Neural cell (in vitro differentiated cells): ENCODE results near the gene TYW5.

ENCODE experiments used
- CTCF ChIP-seq: fragments of 450-650 bp; IDR thresholded peaks from 2 replicates; pipeline ENCODE4 v1.5.1; 2014; ENCODE audit warnings: antibody characterized with exemption, mild to moderate bottlenecking, moderate library complexity; ENCODE audit not compliant: poor library complexity, severe bottlenecking
- EP300 ChIP-seq: fragments of 450-650 bp; conservative IDR thresholded peaks from 2 replicates; pipeline ENCODE4 v1.6.1; 2014; ENCODE audit warnings: antibody characterized with exemption, mild to moderate bottlenecking, moderate library complexity; ENCODE audit not compliant: poor library complexity, severe bottlenecking
- EZH2 ChIP-seq: fragments of 200-600, 300-800 bp; shearing (Covaris generic), sonication (generic); IDR thresholded peaks from 2 replicates; pipeline ENCODE4 v1.6.1; 2014; ENCODE audit warnings: antibody characterized with exemption, low read length, borderline replicate concordance, mild to moderate bottlenecking; ENCODE audit not compliant: insufficient read depth, poor library complexity, severe bottlenecking
- MXI1 ChIP-seq: fragments of 450-650 bp; conservative IDR thresholded peaks from 2 replicates; pipeline ENCODE4 v1.6.1; 2014; ENCODE audit warnings: antibody characterized with exemption, mild to moderate bottlenecking; ENCODE audit not compliant: poor library complexity, severe bottlenecking
- POLR2AphosphoS5 ChIP-seq: IDR thresholded peaks from 2 replicates; pipeline ENCODE4 v1.6.1; 2012
- RAD21 ChIP-seq: fragments of 450-650 bp; conservative IDR thresholded peaks from 2 replicates; pipeline ENCODE4 v1.6.1; 2014; ENCODE audit warnings: antibody characterized with exemption, mild to moderate bottlenecking, moderate library complexity
- TAF1 ChIP-seq: IDR thresholded peaks from 2 replicates; pipeline ENCODE4 v1.6.1; 2012; ENCODE audit warnings: low read depth
- TF ChIP-seq, protein P1 (sequence below): IDR thresholded peaks from 2 replicates; pipeline ENCODE4 v1.6.1; 2012; ENCODE audit warnings: borderline replicate concordance

DNA sequence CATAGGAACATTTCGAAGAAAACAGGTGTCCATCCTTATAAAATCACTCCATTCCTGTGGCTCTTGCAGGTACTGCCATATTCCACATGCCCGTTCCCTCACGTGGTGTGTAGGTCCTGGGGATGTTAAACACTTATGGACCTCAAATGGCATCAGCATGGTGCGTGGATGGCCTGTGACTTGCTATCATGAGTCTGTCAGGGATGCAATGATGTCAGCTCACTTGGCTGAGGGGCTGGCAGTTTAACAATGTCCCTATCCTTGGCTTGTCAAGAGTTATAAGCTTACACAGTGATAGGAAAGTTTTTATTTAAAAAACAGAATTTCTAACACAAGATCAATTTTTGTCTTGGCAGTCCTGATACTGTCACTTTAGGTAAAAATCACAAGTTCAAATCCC is 28.9 kb upstream of the TYW5 start:
- TF ChIP-seq POLR2AphosphoS5 (no peak), CTCF (no peak), EZH2 (no peak), EP300 (no peak), TAF1 (no peak), RAD21 (no peak), MXI1 (no peak)
- TF ChIP-seq, protein P1, sequence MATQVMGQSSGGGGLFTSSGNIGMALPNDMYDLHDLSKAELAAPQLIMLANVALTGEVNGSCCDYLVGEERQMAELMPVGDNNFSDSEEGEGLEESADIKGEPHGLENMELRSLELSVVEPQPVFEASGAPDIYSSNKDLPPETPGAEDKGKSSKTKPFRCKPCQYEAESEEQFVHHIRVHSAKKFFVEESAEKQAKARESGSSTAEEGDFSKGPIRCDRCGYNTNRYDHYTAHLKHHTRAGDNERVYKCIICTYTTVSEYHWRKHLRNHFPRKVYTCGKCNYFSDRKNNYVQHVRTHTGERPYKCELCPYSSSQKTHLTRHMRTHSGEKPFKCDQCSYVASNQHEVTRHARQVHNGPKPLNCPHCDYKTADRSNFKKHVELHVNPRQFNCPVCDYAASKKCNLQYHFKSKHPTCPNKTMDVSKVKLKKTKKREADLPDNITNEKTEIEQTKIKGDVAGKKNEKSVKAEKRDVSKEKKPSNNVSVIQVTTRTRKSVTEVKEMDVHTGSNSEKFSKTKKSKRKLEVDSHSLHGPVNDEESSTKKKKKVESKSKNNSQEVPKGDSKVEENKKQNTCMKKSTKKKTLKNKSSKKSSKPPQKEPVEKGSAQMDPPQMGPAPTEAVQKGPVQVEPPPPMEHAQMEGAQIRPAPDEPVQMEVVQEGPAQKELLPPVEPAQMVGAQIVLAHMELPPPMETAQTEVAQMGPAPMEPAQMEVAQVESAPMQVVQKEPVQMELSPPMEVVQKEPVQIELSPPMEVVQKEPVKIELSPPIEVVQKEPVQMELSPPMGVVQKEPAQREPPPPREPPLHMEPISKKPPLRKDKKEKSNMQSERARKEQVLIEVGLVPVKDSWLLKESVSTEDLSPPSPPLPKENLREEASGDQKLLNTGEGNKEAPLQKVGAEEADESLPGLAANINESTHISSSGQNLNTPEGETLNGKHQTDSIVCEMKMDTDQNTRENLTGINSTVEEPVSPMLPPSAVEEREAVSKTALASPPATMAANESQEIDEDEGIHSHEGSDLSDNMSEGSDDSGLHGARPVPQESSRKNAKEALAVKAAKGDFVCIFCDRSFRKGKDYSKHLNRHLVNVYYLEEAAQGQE: no peak
